ENCODE data around the gene NTRK3.

The NTRK3 gene

GRCh38 chr15:87967951-87968350 lies 288.6 kb downstream of the NTRK3 start:
- Histone ChIP-seq H3K36me3 (ENCODE audit: control insufficient read depth, insufficient read depth, low read length) (no peaks in the 10 kb centered on the region), H3K4me3 (ENCODE audit: insufficient read depth, low read depth, low read length, poor library complexity, severe bottlenecking) (no peak overlapping the region), H3K9me3 (ENCODE audit: control insufficient read depth, low read length) (no peaks in the 10 kb centered on the region), H3K27ac (ENCODE audit: insufficient read depth, low read length, poor library complexity, severe bottlenecking) (no peak overlapping the region), H3K4me1 (ENCODE audit: control insufficient read depth, insufficient read depth, low read length, poor library complexity, severe bottlenecking) (no peaks in the 10 kb centered on the region), H3K27me3 (replicated peaks; ENCODE audit: control insufficient read depth, insufficient read depth, low read length, poor library complexity, severe bottlenecking) (no peaks in the 10 kb centered on the region)
- DNase-seq: no peak

GRCh38 chr15:87965304-87965703 lies 291.2 kb downstream of the NTRK3 start:
- Histone ChIP-seq H3K4me1 (ENCODE audit: control insufficient read depth, insufficient read depth, low read length, poor library complexity, severe bottlenecking) (no peaks in the 10 kb centered on the region), H3K4me3 (ENCODE audit: insufficient read depth, low read depth, low read length, poor library complexity, severe bottlenecking) (no peak overlapping the region), H3K9me3 (ENCODE audit: control insufficient read depth, low read length) (no peaks in the 10 kb centered on the region), H3K36me3 (ENCODE audit: control insufficient read depth, insufficient read depth, low read length) (no peaks in the 10 kb centered on the region), H3K27ac (ENCODE audit: insufficient read depth, low read length, poor library complexity, severe bottlenecking) (no peak overlapping the region), H3K27me3 (replicated peaks; ENCODE audit: control insufficient read depth, insufficient read depth, low read length, poor library complexity, severe bottlenecking) (no peaks in the 10 kb centered on the region)
- DNase-seq: no peak

- H3K36me3 ChIP-seq (ENCODE audit: control insufficient read depth, insufficient read depth, low read length): no peaks in the 10 kb centered on the region
- H3K27ac ChIP-seq (ENCODE audit: insufficient read depth, low read length, poor library complexity, severe bottlenecking): no peak overlapping the region
- H3K4me1 ChIP-seq (ENCODE audit: control insufficient read depth, insufficient read depth, low read length, poor library complexity, severe bottlenecking): no peaks in the 10 kb centered on the region
- no peaks in the 10 kb centered on the region for H3K27me3 ChIP-seq (replicated peaks; ENCODE audit: control insufficient read depth, insufficient read depth, low read length, poor library complexity, severe bottlenecking)
- H3K9me3 ChIP-seq (ENCODE audit: control insufficient read depth, low read length): no peaks in the 10 kb centered on the region
- no peak overlapping the region for H3K4me3 ChIP-seq (ENCODE audit: insufficient read depth, low read depth, low read length, poor library complexity, severe bottlenecking)
- no peak for DNase-seq
Observed at GRCh38 chr15:87962428-87962827, 294.1 kb downstream of the NTRK3 start.

- Histone ChIP-seq H3K27ac (ENCODE audit: insufficient read depth, low read length, poor library complexity, severe bottlenecking) (no peak overlapping the region), H3K36me3 (ENCODE audit: control insufficient read depth, insufficient read depth, low read length) (no peaks in the 10 kb centered on the region), H3K27me3 (replicated peaks; ENCODE audit: control insufficient read depth, insufficient read depth, low read length, poor library complexity, severe bottlenecking) (no peaks in the 10 kb centered on the region), H3K9me3 (ENCODE audit: control insufficient read depth, low read length) (no peaks in the 10 kb centered on the region), H3K4me1 (ENCODE audit: control insufficient read depth, insufficient read depth, low read length, poor library complexity, severe bottlenecking) (no peaks in the 10 kb centered on the region), H3K4me3 (ENCODE audit: insufficient read depth, low read depth, low read length, poor library complexity, severe bottlenecking) (no peak overlapping the region)
- DNase-seq: no peak
Observed at GRCh38 chr15:87961851-87962420, 294.6 kb downstream of the NTRK3 start.

- DNase-seq: no peak
- Histone ChIP-seq H3K4me3 (ENCODE audit: insufficient read depth, low read depth, low read length, poor library complexity, severe bottlenecking) (no peak overlapping the region), H3K27ac (ENCODE audit: insufficient read depth, low read length, poor library complexity, severe bottlenecking) (no peak overlapping the region), H3K9me3 (ENCODE audit: control insufficient read depth, low read length) (no peaks in the 10 kb centered on the region), H3K36me3 (ENCODE audit: control insufficient read depth, insufficient read depth, low read length) (no peaks in the 10 kb centered on the region), H3K4me1 (ENCODE audit: control insufficient read depth, insufficient read depth, low read length, poor library complexity, severe bottlenecking) (no peaks in the 10 kb centered on the region), H3K27me3 (replicated peaks; ENCODE audit: control insufficient read depth, insufficient read depth, low read length, poor library complexity, severe bottlenecking) (no peaks in the 10 kb centered on the region)
Observed at GRCh38 chr15:87959662-87960061, 296.9 kb downstream of the NTRK3 start.

GRCh38 chr15:87959080-87959479 lies 297.5 kb downstream of the NTRK3 start:
- Histone ChIP-seq H3K9me3 (ENCODE audit: control insufficient read depth, low read length) (no peaks in the 10 kb centered on the region), H3K27ac (ENCODE audit: insufficient read depth, low read length, poor library complexity, severe bottlenecking) (no peak overlapping the region), H3K36me3 (ENCODE audit: control insufficient read depth, insufficient read depth, low read length) (no peaks in the 10 kb centered on the region), H3K4me3 (ENCODE audit: insufficient read depth, low read depth, low read length, poor library complexity, severe bottlenecking) (no peak overlapping the region), H3K4me1 (ENCODE audit: control insufficient read depth, insufficient read depth, low read length, poor library complexity, severe bottlenecking) (no peaks in the 10 kb centered on the region), H3K27me3 (replicated peaks; ENCODE audit: control insufficient read depth, insufficient read depth, low read length, poor library complexity, severe bottlenecking) (no peaks in the 10 kb centered on the region)
- DNase-seq: no peak

- H3K27me3 ChIP-seq (replicated peaks; ENCODE audit: control insufficient read depth, insufficient read depth, low read length, poor library complexity, severe bottlenecking): no peaks in the 10 kb centered on the region
- no peaks in the 10 kb centered on the region for H3K4me1 ChIP-seq (ENCODE audit: control insufficient read depth, insufficient read depth, low read length, poor library complexity, severe bottlenecking)
- no peak overlapping the region for H3K27ac ChIP-seq (ENCODE audit: insufficient read depth, low read length, poor library complexity, severe bottlenecking)
- no peaks in the 10 kb centered on the region for H3K9me3 ChIP-seq (ENCODE audit: control insufficient read depth, low read length)
- DNase-seq: no peak
- no peaks in the 10 kb centered on the region for H3K36me3 ChIP-seq (ENCODE audit: control insufficient read depth, insufficient read depth, low read length)
- no peak overlapping the region for H3K4me3 ChIP-seq (ENCODE audit: insufficient read depth, low read depth, low read length, poor library complexity, severe bottlenecking)
Observed at GRCh38 chr15:87955284-87955909, 301.1 kb downstream of the NTRK3 start.

GRCh38 chr15:87954793-87955192 lies 301.7 kb downstream of the NTRK3 start:
- no peak for DNase-seq
- Histone ChIP-seq H3K9me3 (ENCODE audit: control insufficient read depth, low read length) (no peaks in the 10 kb centered on the region), H3K36me3 (ENCODE audit: control insufficient read depth, insufficient read depth, low read length) (no peaks in the 10 kb centered on the region), H3K4me3 (ENCODE audit: insufficient read depth, low read depth, low read length, poor library complexity, severe bottlenecking) (no peak overlapping the region), H3K27ac (ENCODE audit: insufficient read depth, low read length, poor library complexity, severe bottlenecking) (no peak overlapping the region), H3K27me3 (replicated peaks; ENCODE audit: control insufficient read depth, insufficient read depth, low read length, poor library complexity, severe bottlenecking) (no peaks in the 10 kb centered on the region), H3K4me1 (ENCODE audit: control insufficient read depth, insufficient read depth, low read length, poor library complexity, severe bottlenecking) (no peaks in the 10 kb centered on the region)

GRCh38 chr15:87952736-87953287 lies 303.7 kb downstream of the NTRK3 start:
- no peak overlapping the region for H3K4me3 ChIP-seq (ENCODE audit: insufficient read depth, low read depth, low read length, poor library complexity, severe bottlenecking)
- no peaks in the 10 kb centered on the region for H3K27me3 ChIP-seq (replicated peaks; ENCODE audit: control insufficient read depth, insufficient read depth, low read length, poor library complexity, severe bottlenecking)
- no peaks in the 10 kb centered on the region for H3K4me1 ChIP-seq (ENCODE audit: control insufficient read depth, insufficient read depth, low read length, poor library complexity, severe bottlenecking)
- DNase-seq: no peak
- no peaks in the 10 kb centered on the region for H3K9me3 ChIP-seq (ENCODE audit: control insufficient read depth, low read length)
- H3K36me3 ChIP-seq (ENCODE audit: control insufficient read depth, insufficient read depth, low read length): no peaks in the 10 kb centered on the region
- H3K27ac ChIP-seq (ENCODE audit: insufficient read depth, low read length, poor library complexity, severe bottlenecking): no peak overlapping the region

- no peak for DNase-seq
- H3K27me3 ChIP-seq (replicated peaks; ENCODE audit: control insufficient read depth, insufficient read depth, low read length, poor library complexity, severe bottlenecking): no peaks in the 10 kb centered on the region
- H3K36me3 ChIP-seq (ENCODE audit: control insufficient read depth, insufficient read depth, low read length): no peaks in the 10 kb centered on the region
- H3K4me1 ChIP-seq (ENCODE audit: control insufficient read depth, insufficient read depth, low read length, poor library complexity, severe bottlenecking): no peaks in the 10 kb centered on the region
- no peak overlapping the region for H3K27ac ChIP-seq (ENCODE audit: insufficient read depth, low read length, poor library complexity, severe bottlenecking)
- no peaks in the 10 kb centered on the region for H3K9me3 ChIP-seq (ENCODE audit: control insufficient read depth, low read length)
- no peak overlapping the region for H3K4me3 ChIP-seq (ENCODE audit: insufficient read depth, low read depth, low read length, poor library complexity, severe bottlenecking)
Observed at GRCh38 chr15:87949575-87950223, 306.8 kb downstream of the NTRK3 start.
